ENCODE measurements around the gene DCC.

Gene DCC

GRCh38 chr18:53375621-53376020 lies 1035.6 kb downstream of the DCC start:
- Histone ChIP-seq H2AFZ (ENCODE audit: low read depth) (no peak overlapping the region), H3K9ac (no peak overlapping the region), H4K20me1 (ENCODE audit: insufficient read depth) (no peaks in the 10 kb centered on the region), H3K27me3 (ENCODE audit: insufficient read depth, low read depth) (no peaks in the 10 kb centered on the region), H3K4me1 (ENCODE audit: low read depth, poor library complexity, severe bottlenecking) (no peaks in the 10 kb centered on the region), H3K4me3 (IDR thresholded peaks at IDR 0.05; ENCODE audit: insufficient read depth, low read depth, low read length) (no peak overlapping the region), H3K27ac (no peak overlapping the region), H3K4me2 (no peak overlapping the region), H3K36me3 (ENCODE audit: insufficient read depth) (no peaks in the 10 kb centered on the region), H3K79me2 (ENCODE audit: insufficient read depth, low read depth) (no peaks in the 10 kb centered on the region)
- TF ChIP-seq CTCF (conservative IDR thresholded peaks at IDR 0.05; ENCODE audit: low read depth, low read length), result no peak

- no peak overlapping the region for H3K9ac ChIP-seq
- H3K36me3 ChIP-seq (ENCODE audit: insufficient read depth), result no peaks in the 10 kb centered on the region
- no peak overlapping the region for H2AFZ ChIP-seq (ENCODE audit: low read depth)
- no peaks in the 10 kb centered on the region for H3K27me3 ChIP-seq (ENCODE audit: insufficient read depth, low read depth)
- H4K20me1 ChIP-seq (ENCODE audit: insufficient read depth), result no peaks in the 10 kb centered on the region
- H3K4me2 ChIP-seq, result no peak overlapping the region
- no peak overlapping the region for H3K27ac ChIP-seq
- TF ChIP-seq CTCF (conservative IDR thresholded peaks at IDR 0.05; ENCODE audit: low read depth, low read length), result peak; percentile 78
- no peak overlapping the region for H3K4me3 ChIP-seq (IDR thresholded peaks at IDR 0.05; ENCODE audit: insufficient read depth, low read depth, low read length)
- no peaks in the 10 kb centered on the region for H3K79me2 ChIP-seq (ENCODE audit: insufficient read depth, low read depth)
- no peaks in the 10 kb centered on the region for H3K4me1 ChIP-seq (ENCODE audit: low read depth, poor library complexity, severe bottlenecking)
Observed at GRCh38 chr18:53380063-53380639, 1040.2 kb downstream of the DCC start.

GRCh38 chr18:53382870-53383269 lies 1042.9 kb downstream of the DCC start:
- Histone ChIP-seq H3K4me2 (no peak overlapping the region), H3K4me1 (ENCODE audit: low read depth, poor library complexity, severe bottlenecking) (no peaks in the 10 kb centered on the region), H3K27me3 (ENCODE audit: insufficient read depth, low read depth) (no peaks in the 10 kb centered on the region), H3K36me3 (ENCODE audit: insufficient read depth) (no peaks in the 10 kb centered on the region), H3K27ac (no peak overlapping the region), H3K9ac (no peak overlapping the region), H3K4me3 (IDR thresholded peaks at IDR 0.05; ENCODE audit: insufficient read depth, low read depth, low read length) (no peak overlapping the region), H2AFZ (ENCODE audit: low read depth) (no peak overlapping the region), H3K79me2 (ENCODE audit: insufficient read depth, low read depth) (no peaks in the 10 kb centered on the region), H4K20me1 (ENCODE audit: insufficient read depth) (no peaks in the 10 kb centered on the region)
- no peak for TF ChIP-seq CTCF (conservative IDR thresholded peaks at IDR 0.05; ENCODE audit: low read depth, low read length)

- Histone ChIP-seq H3K4me2 (no peak overlapping the region), H4K20me1 (ENCODE audit: insufficient read depth) (no peaks in the 10 kb centered on the region), H3K27me3 (ENCODE audit: insufficient read depth, low read depth) (no peaks in the 10 kb centered on the region), H3K4me3 (IDR thresholded peaks at IDR 0.05; ENCODE audit: insufficient read depth, low read depth, low read length) (no peak overlapping the region), H3K36me3 (ENCODE audit: insufficient read depth) (no peaks in the 10 kb centered on the region), H3K9ac (no peak overlapping the region), H2AFZ (ENCODE audit: low read depth) (no peak overlapping the region), H3K79me2 (ENCODE audit: insufficient read depth, low read depth) (no peaks in the 10 kb centered on the region), H3K4me1 (ENCODE audit: low read depth, poor library complexity, severe bottlenecking) (no peaks in the 10 kb centered on the region), H3K27ac (no peak overlapping the region)
- TF ChIP-seq CTCF (conservative IDR thresholded peaks at IDR 0.05; ENCODE audit: low read depth, low read length), result no peak
Observed at GRCh38 chr18:53385889-53386288, 1045.9 kb downstream of the DCC start.

Measured in KMS-11 (cell line).